Thymus (tissue), 11 donors: ENCODE measurements around the gene TMC3. TPM values are rescaled to one million over a fixed set of nuclear protein-coding genes. Genes with fewer than 3 reads are reported as not detected.
"Not testable (repeated sequence)": the region's sequence is repeated elsewhere in the genome, so short reads cannot be mapped to it uniquely, and the experiment has no call there.

Experiments used
- DNase-seq, 9 donors: peaks; one replicate each; pipeline ENCODE4 v3.0.0-alpha.2; 2013; ENCODE audit warnings: low spot score in 9 of 9, low read depth in 6 of 9, missing footprints in 1 of 9
- H3K27ac ChIP-seq, 2 donors: one replicate each; pipeline ENCODE4 v1.5.1; 2013; ENCODE audit warnings: control low read depth in 1 of 2, low read depth in 1 of 2, low read length in 1 of 2, mild to moderate bottlenecking in 1 of 2, moderate library complexity in 1 of 2
- H3K27me3 ChIP-seq, 2 donors: one replicate each; pipeline ENCODE4 v1.5.1; 2013; ENCODE audit warnings: low read length in 1 of 2; ENCODE audit not compliant: control insufficient read depth in 2 of 2, insufficient read depth in 1 of 2
- H3K36me3 ChIP-seq, 2 donors: one replicate each; pipeline ENCODE4 v1.5.1; 2013; ENCODE audit warnings: low read length in 1 of 2, mild to moderate bottlenecking in 1 of 2, moderate library complexity in 1 of 2; ENCODE audit not compliant: control insufficient read depth in 2 of 2, insufficient read depth in 2 of 2
- H3K4me1 ChIP-seq, 2 donors: one replicate each; pipeline ENCODE4 v1.5.1; 2013; ENCODE audit warnings: low read length in 2 of 2; ENCODE audit not compliant: control insufficient read depth in 2 of 2, insufficient read depth in 2 of 2
- H3K4me3 ChIP-seq, 2 donors: one replicate each; pipeline ENCODE4 v1.5.1; 2013; ENCODE audit warnings: low read length in 2 of 2, control low read depth in 1 of 2, mild to moderate bottlenecking in 1 of 2
- H3K9me3 ChIP-seq, 2 donors: one replicate each; pipeline ENCODE4 v1.5.1; 2013; ENCODE audit warnings: low read length in 1 of 2, mild to moderate bottlenecking in 1 of 2; ENCODE audit not compliant: control insufficient read depth in 2 of 2, insufficient read depth in 1 of 2
- WGBS: extraction: QIAGEN DNeasy Blood & Tissue Kit; methylation state at CpG from one replicate; pipeline ENCODE4 v1.1.7; 2013; 5-methylcytosine and 5-hydroxymethylcytosine counted together
- polyA plus RNA-seq: library from polyadenylated mRNA; stranded (reverse); fragments of 200-250 nt; gene quantifications from one replicate; pipeline ENCODE4 v1.2.3, GENCODE V29; 2013
- total RNA-seq: library from RNA; stranded (reverse); fragments of 120-200 nt; gene quantifications from one replicate; pipeline ENCODE4 v1.2.4, GENCODE V29; 2013
- donor health status: healthy.

TMC3 gene
- total and polyA plus RNA-seq, 2 donors, result under 0.01 to 0.07 TPM

DNA sequence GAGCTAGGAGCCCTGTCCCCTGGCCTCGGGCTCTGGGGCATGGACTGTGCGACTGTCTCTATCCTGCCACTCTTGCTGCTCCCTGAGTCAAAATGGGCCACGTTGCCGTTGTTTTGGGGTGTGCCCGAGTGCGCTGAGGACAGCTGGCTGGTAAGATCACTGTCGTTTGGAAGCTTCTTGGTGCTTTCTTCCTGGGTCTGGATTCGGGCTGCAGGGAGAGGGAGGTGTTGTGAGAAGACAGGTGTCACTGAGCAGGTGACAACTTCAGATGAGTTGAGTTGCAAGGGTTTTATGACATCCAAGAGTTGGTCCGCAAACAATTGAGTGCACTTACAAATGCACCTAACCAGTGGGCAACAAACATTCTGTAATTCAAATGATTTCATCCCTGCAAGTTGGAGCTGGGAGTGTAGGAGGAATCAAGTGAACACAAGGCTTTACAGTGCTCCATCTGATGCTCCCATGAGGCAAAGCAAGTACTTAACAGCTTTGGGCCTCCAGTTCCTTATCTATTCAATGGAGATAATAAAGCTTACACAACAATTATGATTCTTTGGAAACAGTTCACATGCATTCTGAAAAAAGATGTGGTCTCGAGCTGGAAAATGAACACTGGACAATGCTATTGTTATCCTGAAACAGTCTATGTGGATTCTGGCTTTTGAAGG lies 39.1 kb downstream of the TMC3 start:
- 96% methylated on average over 10 of the region's 10 CpGs for WGBS
- H3K4me3 ChIP-seq, result no peak overlapping the region
- H3K4me1 ChIP-seq, result no peaks in the 10 kb centered on the region
- H3K27me3 ChIP-seq, result no peaks in the 10 kb centered on the region
- no peaks in the 10 kb centered on the region for H3K36me3 ChIP-seq
- no peak for DNase-seq
- H3K9me3 ChIP-seq, result no peaks in the 10 kb centered on the region
- no peak overlapping the region for H3K27ac ChIP-seq

DNA sequence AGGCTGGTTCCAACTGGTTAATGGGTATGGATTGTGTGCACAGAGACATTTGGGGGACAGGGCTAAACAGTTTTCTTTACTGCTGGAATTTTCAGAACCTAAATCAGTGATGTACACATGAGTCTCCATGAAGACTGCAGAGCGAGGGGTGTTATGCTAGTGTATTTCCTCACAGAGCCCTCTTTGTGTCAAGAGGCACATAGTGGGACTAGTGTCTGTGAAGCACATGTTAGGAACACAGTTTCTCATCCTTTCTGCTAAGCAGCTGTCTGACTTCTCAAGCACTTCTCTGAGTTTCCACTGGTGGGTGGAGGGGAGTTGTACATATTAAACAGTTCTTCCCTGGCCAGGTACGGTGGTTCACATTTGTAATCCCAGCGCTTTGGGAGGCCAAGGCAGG lies 40.6 kb downstream of the TMC3 start:
- H3K36me3 ChIP-seq, result no peaks in the 10 kb centered on the region
- H3K9me3 ChIP-seq, result no peaks in the 10 kb centered on the region
- 93% methylated on average over 3 of the region's 3 CpGs for WGBS
- no peak for DNase-seq
- no peaks in the 10 kb centered on the region for H3K4me1 ChIP-seq
- no peak overlapping the region for H3K4me3 ChIP-seq
- no peaks in the 10 kb centered on the region for H3K27me3 ChIP-seq
- no peak overlapping the region for H3K27ac ChIP-seq

DNA sequence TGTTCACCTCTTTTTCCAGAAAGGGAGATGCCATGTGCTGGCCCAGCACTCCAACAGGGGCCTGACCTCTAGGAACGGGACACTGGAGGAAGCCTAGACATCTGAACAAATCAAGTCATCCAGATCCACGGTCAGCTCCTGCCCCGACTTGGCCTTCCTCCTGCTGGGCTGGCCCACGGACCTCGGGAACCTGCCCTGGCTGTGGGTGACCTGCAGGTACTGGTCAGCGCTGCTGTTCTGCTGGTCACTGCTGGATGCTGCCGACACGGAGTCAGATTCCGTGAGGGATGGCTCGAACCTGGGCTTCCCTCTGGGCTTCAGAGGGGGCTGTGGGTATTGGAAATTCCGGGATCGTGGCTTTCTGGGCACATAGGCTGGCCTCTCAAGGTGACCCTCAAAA lies 41.7 kb downstream of the TMC3 start:
- H3K27ac ChIP-seq, result no peak overlapping the region
- H3K27me3 ChIP-seq, result no peaks in the 10 kb centered on the region
- H3K9me3 ChIP-seq, result no peaks in the 10 kb centered on the region
- 97% methylated on average over 12 of the region's 12 CpGs for WGBS
- DNase-seq, result no peak
- no peaks in the 10 kb centered on the region for H3K36me3 ChIP-seq
- no peak overlapping the region for H3K4me3 ChIP-seq
- no peaks in the 10 kb centered on the region for H3K4me1 ChIP-seq

DNA sequence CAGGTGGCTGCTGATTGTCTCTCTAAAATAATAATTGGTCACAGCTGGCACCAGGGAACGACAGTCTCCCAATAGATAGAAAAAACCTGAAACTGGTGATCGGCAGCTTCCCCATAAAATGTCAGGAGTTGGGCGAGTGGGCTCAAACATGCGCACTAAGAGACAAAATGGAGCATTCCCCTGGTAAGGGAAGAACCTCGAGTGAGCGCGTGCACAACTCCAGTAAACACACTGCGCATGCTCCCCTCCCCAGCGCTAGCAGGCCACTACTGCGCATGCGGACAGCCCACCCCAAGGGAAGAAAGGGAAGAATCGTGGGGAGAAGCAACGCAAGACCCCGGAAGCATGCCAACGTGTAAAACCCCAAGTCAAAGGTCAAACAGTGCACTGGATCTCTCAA lies 42.4 kb downstream of the TMC3 start:
- no peak overlapping the region for H3K4me3 ChIP-seq
- 98% methylated on average over 15 of the region's 15 CpGs for WGBS
- no peak for DNase-seq

DNA sequence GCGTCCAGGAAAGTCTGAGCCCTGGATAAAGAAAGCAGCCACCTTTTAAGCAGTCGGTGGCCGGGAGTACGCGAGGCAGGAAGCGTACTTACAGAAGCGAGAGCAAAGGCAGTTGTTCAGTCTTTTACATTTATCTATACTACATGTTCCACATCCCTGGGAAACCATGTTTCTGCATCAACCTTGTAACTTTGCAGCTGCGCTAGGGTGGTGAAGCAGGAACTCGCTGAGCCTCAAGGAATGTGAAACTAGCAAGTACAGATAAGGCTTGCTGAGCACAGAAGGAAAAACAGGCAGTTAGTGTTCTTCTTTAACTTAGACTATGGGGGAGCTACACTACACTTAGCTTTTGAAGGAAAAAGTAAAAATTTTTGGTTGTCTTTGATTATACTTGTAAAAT lies 42.9 kb downstream of the TMC3 start:
- DNase-seq, result peak in 1 of 9 donors; percentile 15
- not testable (repeated sequence) for H3K4me1 ChIP-seq, H3K4me3 ChIP-seq, H3K27ac ChIP-seq, H3K9me3 ChIP-seq, H3K27me3 ChIP-seq, H3K36me3 ChIP-seq
- 71% methylated on average over 9 of the region's 9 CpGs for WGBS

More for the DNA sequence above, 42.4 kb downstream of the TMC3 start:
- no peaks in the 10 kb centered on the region for H3K27me3 ChIP-seq
- H3K27ac ChIP-seq, result no peak overlapping the region
- H3K9me3 ChIP-seq, result no peaks in the 10 kb centered on the region
- H3K36me3 ChIP-seq, result no peaks in the 10 kb centered on the region
- H3K4me1 ChIP-seq, result no peaks in the 10 kb centered on the region

DNA sequence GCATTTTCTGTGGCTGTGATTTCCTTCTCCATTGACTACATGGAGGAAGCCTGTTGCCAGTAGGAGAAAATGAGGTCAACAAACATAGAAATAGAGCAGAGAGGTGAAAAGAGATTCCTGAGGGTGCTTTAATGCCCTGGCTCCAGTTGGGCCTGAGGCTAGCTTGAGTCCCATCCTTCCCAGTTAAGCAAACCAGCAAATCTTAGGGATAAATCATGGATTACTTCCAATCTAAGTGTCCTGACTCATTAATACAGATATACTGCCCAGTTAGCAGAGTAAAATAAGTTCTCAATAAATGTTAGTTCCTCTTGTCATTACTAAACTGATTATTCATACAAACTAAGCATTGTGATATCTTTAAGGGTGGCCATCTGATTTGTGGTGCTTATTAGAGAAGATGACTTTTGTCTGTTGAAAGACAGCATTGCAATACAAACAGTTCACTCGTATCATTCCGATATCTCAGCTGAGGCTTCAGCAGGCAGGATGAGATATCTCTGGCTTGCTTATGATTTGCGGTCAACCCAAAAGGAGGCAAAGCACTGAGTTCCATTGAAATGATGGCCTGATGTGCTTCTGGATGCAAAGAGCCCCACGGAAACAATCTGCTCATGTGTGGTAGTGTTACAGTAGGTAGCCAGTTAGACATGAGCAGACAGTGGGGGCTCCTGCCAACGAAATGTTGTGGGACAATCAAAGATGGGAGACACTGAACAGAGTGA lies 43.5 kb downstream of the TMC3 start:
- Histone ChIP-seq H3K27ac (no peak overlapping the region), H3K36me3 (no peaks in the 10 kb centered on the region), H3K4me1 (no peaks in the 10 kb centered on the region), H3K27me3 (no peaks in the 10 kb centered on the region), H3K4me3 (no peak overlapping the region), H3K9me3 (no peaks in the 10 kb centered on the region)
- DNase-seq, result no peak
- WGBS, result 94% methylated on average over 5 of the region's 5 CpGs

DNA sequence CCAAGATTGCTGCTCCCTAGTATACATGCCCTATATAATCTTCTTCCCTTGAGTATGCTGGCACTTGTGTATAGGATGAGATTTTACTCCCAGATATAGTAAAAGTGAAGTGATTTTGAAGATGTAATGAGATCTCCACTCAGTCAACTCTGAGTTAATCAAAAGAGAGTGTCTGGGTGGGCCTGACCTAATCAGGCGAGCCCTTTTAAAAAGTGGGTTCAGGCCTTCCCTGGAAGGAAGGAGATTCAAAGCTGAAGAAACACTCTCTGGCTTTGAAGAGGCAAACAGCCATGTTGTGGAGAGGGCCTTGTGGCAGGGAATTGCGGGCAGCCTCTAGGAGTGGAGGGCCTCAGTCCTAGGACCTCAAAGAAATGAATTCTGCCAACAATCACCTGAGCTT lies 44.6 kb downstream of the TMC3 start:
- Histone ChIP-seq H3K4me3 (no peak overlapping the region), H3K27ac (no peak overlapping the region), H3K36me3 (no peaks in the 10 kb centered on the region), H3K4me1 (peaks cover 4% of the 10 kb centered on the region in 2 donors), H3K27me3 (peaks cover 0 to 4% of the 10 kb centered on the region in 2 donors), H3K9me3 (no peaks in the 10 kb centered on the region)
- 97% methylated on average over 2 of the region's 2 CpGs for WGBS
- no peak for DNase-seq

DNA sequence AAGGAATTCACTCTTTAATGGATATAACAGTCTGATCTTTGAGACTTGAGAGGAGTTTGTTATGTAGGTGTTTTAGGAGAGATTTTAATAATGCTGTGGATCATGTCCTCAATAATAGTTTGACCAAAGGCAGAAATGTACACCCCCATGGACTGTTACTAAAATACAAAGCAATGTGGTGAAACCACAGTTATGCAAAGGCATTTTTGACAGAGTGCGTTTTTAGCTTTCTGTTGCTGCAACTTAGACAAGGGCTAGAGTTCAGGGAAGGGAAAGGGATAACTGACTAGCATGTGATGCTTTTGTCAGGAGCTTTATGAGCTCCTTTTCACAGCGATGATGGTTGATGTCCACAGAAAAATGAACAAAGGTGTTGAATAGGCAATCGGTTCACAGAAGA lies 46.5 kb downstream of the TMC3 start:
- H3K36me3 ChIP-seq, result no peaks in the 10 kb centered on the region
- peaks cover 0 to 5% of the 10 kb centered on the region in 2 donors for H3K27me3 ChIP-seq
- no peak for DNase-seq
- WGBS, result 96% methylated on average over 3 of the region's 3 CpGs
- H3K9me3 ChIP-seq, result no peaks in the 10 kb centered on the region
- no peak overlapping the region for H3K27ac ChIP-seq
- peaks cover 9 to 11% of the 10 kb centered on the region in 2 donors for H3K4me1 ChIP-seq
- no peak overlapping the region for H3K4me3 ChIP-seq

DNA sequence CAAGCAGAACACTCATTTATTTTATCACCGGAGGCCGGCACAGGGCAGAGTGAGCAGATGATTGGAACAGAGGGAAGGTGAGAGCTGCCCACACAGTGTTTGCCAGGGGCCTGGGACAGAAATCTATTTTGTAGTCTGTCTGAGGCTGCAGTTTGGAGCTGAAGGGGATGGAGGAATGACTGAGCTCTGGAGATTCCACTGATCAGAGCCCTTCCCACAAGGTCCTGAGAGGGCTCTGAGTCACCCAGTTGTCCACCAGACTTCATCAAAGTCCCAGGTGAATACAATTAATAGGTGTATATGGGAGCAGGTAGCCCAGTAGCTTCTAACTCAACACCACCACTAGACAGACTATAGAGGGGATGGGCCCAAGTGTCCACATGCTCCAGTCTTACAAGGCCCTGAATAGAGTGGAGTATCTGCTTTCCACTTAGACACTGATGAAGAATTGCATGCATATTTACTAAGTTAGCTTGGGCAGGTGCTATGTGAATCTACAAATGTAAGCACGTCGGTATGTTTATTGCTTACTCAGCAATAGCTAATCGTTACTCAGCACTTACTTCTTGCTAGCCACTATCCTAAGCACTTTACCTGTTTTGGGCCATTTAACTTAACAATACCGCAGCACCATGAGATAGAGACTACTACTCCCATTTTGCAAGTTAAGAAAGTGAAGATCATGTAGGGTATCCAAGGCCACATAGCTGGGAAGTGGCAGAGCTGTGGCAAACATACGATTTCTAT lies 47.4 kb downstream of the TMC3 start:
- Histone ChIP-seq H3K4me1 (peaks cover 9 to 14% of the 10 kb centered on the region in 2 donors), H3K9me3 (no peaks in the 10 kb centered on the region), H3K27me3 (peaks cover 0 to 5% of the 10 kb centered on the region in 2 donors), H3K36me3 (no peaks in the 10 kb centered on the region), H3K27ac (no peak overlapping the region), H3K4me3 (no peak overlapping the region)
- WGBS, result 97% methylated on average over 7 of the region's 7 CpGs
- no peak for DNase-seq
